Measurements from ENCODE around the gene GNA14. TPM values are rescaled to one million over a fixed set of nuclear protein-coding genes. Genes with fewer than 3 reads are reported as not detected.
A peak's percentile ranks its signal among the peaks of the same experiment; 100 is the strongest.

Gene GNA14
- total and polyA plus RNA-seq, 2 of the 8 experiments (the other 6 are each of a cell fraction or from before 2014, with no cell fraction given): 3.4 to 6.3 TPM

- peak overlapping the region; percentile 12; the same call in 1 of the 2 replicates for H2AFZ ChIP-seq (ENCODE audit: low read length)
- H2BK20ac ChIP-seq (ENCODE audit: low read length): no peak overlapping the region; the same call in 1 of the 2 replicates
- no peaks in the 10 kb centered on the region; a peak in 2 of 7 replicates for H3K4me1 ChIP-seq (replicated peaks in 1 of 4; ENCODE audit: control insufficient read depth in 3 of 4, insufficient read depth in 4 of 4, low read length in 3 of 4)
- H4K20me1 ChIP-seq (replicated peaks in 1 of 2; ENCODE audit: control insufficient read depth in 1 of 2, insufficient read depth in 2 of 2, low read length in 2 of 2): no peaks in the 10 kb centered on the region
- no peak overlapping the region for H3K27ac ChIP-seq (ENCODE audit: low read depth, low read length)
- H3K27me3 ChIP-seq (replicated peaks in 1 of 4; ENCODE audit: control insufficient read depth in 3 of 4, extremely low read depth in 1 of 4, insufficient read depth in 3 of 4, low read length in 3 of 4): no peaks in the 10 kb centered on the region
- no peak overlapping the region for H3K4me2 ChIP-seq (ENCODE audit: insufficient read depth in 1 of 2, low read depth in 2 of 2, low read length in 2 of 2)
- no peak overlapping the region for H2BK120ac ChIP-seq (replicated peaks; ENCODE audit: low read depth, low read length)
- DNase-seq (ENCODE audit: low read depth in 1 of 2, low spot score in 2 of 2): no peak
- no peak overlapping the region for H4K8ac ChIP-seq (ENCODE audit: extremely low read depth, insufficient read depth, low read length)
- no peaks in the 10 kb centered on the region for H3K23me2 ChIP-seq (ENCODE audit: low read depth, low read length)
- no peak overlapping the region for H3K23ac ChIP-seq (ENCODE audit: insufficient read length)
- H3K79me1 ChIP-seq (ENCODE audit: low read depth, low read length): no peaks in the 10 kb centered on the region
- H3K79me2 ChIP-seq (ENCODE audit: control insufficient read depth in 1 of 2, insufficient read depth in 2 of 2, low read length in 2 of 2): no peaks in the 10 kb centered on the region
- no peak overlapping the region; the same call in 1 of the 2 replicates for H2BK12ac ChIP-seq (ENCODE audit: low read depth, low read length)
- H3K18ac ChIP-seq (ENCODE audit: extremely low read depth, low read length): no peak overlapping the region
- H3K4ac ChIP-seq (replicated peaks; ENCODE audit: insufficient read length, low read depth, low read length): no peak overlapping the region
- H2BK15ac ChIP-seq (ENCODE audit: low read length): no peak overlapping the region
- H4K91ac ChIP-seq (replicated peaks; ENCODE audit: insufficient read length, low read length): no peak overlapping the region
- no peaks in the 10 kb centered on the region; a peak in 1 of 8 replicates for H3K36me3 ChIP-seq (ENCODE audit: control insufficient read depth in 2 of 4, insufficient read depth in 4 of 4, low read length in 3 of 4)
- FAIRE-seq: peak; percentile 69
- 86% methylated on average over 1 of the region's 1 CpG; no CpG with 5 or more reads in 1 of the 2 experiments for WGBS, 2 experiments (ENCODE audit: extremely low coverage in 1 of 2, insufficient coverage in 1 of 2, insufficient read length in 1 of 2, insufficient replicate concordance in 2 of 2, low coverage in 1 of 2, low lambda C conversion rate in 2 of 2, missing lambda C conversion rate in 1 of 2)
- ChIA-PET POLR2A (ENCODE audit: partially characterized antibody) (interaction anchor here (0.6 kb wide), 1 partner anchor 53 kb away, joined by 3 read pairs; no protein-coding TSS in a partner anchor), CTCF (ENCODE audit: partially characterized antibody) (interaction anchor here (0.6 to 6.3 kb wide), 24 partner anchors 10 to 418 kb away, joined by 3 to 72 read pairs (median 3); partner anchors contain the start of gene GNA14)
- peaks cover 0 to 7% of the 10 kb centered on the region in 2 experiments; a peak in 1 of 4 replicates for H3K9me3 ChIP-seq (ENCODE audit: insufficient read depth in 2 of 2, low read depth in 1 of 2, low read length in 1 of 2)
- no peak overlapping the region for H3K56ac ChIP-seq (replicated peaks; ENCODE audit: insufficient read length, low read depth, low read length)
- no peak overlapping the region for H3K14ac ChIP-seq (ENCODE audit: insufficient read length)
- no peak overlapping the region for H3K9ac ChIP-seq (replicated peaks in 1 of 4; ENCODE audit: extremely low read depth in 1 of 4, low read depth in 3 of 4, low read length in 3 of 4)
- no peak overlapping the region for H3K4me3 ChIP-seq (ENCODE audit: extremely low read depth in 1 of 4, insufficient read depth in 2 of 4, low read depth in 3 of 4, low read length in 4 of 4)
- no peak overlapping the region for H2BK5ac ChIP-seq (ENCODE audit: low read depth, low read length)
- no peak overlapping the region for H2AK5ac ChIP-seq (ENCODE audit: low read depth, low read length)
- H4K5ac ChIP-seq (ENCODE audit: insufficient read length, low read depth, low read length): no peak overlapping the region
- no peak for TF ChIP-seq EGR1 (IDR thresholded peaks at IDR 0.05; ENCODE audit: borderline replicate concordance, low read depth, low read length)
- peak in 1 of 2 experiments; percentile 41; a peak in 1 of 4 replicates for TF ChIP-seq HDAC2 (IDR thresholded peaks at IDR 0.05; ENCODE audit: borderline replicate concordance in 1 of 2, low read depth in 2 of 2, low read length in 2 of 2)
- TF ChIP-seq, protein P1, sequence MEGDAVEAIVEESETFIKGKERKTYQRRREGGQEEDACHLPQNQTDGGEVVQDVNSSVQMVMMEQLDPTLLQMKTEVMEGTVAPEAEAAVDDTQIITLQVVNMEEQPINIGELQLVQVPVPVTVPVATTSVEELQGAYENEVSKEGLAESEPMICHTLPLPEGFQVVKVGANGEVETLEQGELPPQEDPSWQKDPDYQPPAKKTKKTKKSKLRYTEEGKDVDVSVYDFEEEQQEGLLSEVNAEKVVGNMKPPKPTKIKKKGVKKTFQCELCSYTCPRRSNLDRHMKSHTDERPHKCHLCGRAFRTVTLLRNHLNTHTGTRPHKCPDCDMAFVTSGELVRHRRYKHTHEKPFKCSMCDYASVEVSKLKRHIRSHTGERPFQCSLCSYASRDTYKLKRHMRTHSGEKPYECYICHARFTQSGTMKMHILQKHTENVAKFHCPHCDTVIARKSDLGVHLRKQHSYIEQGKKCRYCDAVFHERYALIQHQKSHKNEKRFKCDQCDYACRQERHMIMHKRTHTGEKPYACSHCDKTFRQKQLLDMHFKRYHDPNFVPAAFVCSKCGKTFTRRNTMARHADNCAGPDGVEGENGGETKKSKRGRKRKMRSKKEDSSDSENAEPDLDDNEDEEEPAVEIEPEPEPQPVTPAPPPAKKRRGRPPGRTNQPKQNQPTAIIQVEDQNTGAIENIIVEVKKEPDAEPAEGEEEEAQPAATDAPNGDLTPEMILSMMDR (IDR thresholded peaks at IDR 0.05; ENCODE audit: control extremely low read depth in 1 of 3, insufficient read depth in 1 of 3, low read depth in 1 of 3, low read length in 3 of 3): peak in 2 of 3 experiments; percentile 53 to 57; a peak in 3 of 4 replicates
- peak; percentile 80 to 81 for TF ChIP-seq RAD21 (IDR thresholded peaks at IDR 0.05 in 1 of 2, conservative IDR thresholded peaks at IDR 0.05 in 1 of 2; ENCODE audit: low read depth in 2 of 2, low read length in 2 of 2)
- TF ChIP-seq SUZ12 (IDR thresholded peaks at IDR 0.05; ENCODE audit: low read length): no peak
- TF ChIP-seq RBBP5 (IDR thresholded peaks at IDR 0.05; ENCODE audit: borderline replicate concordance, low read depth, low read length): no peak
- TF ChIP-seq YY1 (IDR thresholded peaks at IDR 0.05; ENCODE audit: low read depth, low read length): peak; percentile 60; the same call in 1 of the 2 replicates
- peak; percentile 62 for TF ChIP-seq TAF7 (optimal IDR thresholded peaks at IDR 0.05; ENCODE audit: borderline replicate concordance, low read depth, low read length)
Observed at GRCh38 chr9:77488439-77489126, 159.5 kb downstream of the GNA14 start.

Measured in H1 (cell line).